K562 (cell line): ENCODE measurements around the gene ARHGEF12. TPM values are rescaled to one million over a fixed set of nuclear protein-coding genes. Genes with fewer than 3 reads are reported as not detected.

ENCODE experiments used
- ATAC-seq: fragments of 200-7000 bp; cut with Tn5 transposase; 3 replicates; pipeline ENCODE4 v1.9.1; 2020; ENCODE audit warnings: moderate library complexity
- BruUV-seq: library from RNA; stranded (reverse); fragments of 400-500 nt; replicated peaks from 2 replicates; lab custom pipeline; 2021; lab: Mats Ljungman, UMichigan
- CTCF ChIA-PET: fragments of 300-600 bp; formaldehyde crosslinking; extraction: SDS; loops from one replicate; lab custom pipeline; 2021; ENCODE audit warnings: low intra/inter-chr PET ratio; lab: Yijun Ruan, JAX
- POLR2A ChIA-PET: fragments of 300-600, 350-650 bp; sonication (Branson Sonifier 250); formaldehyde crosslinking; extraction: SDS; loops from one replicate; lab custom pipeline; 2021; ENCODE audit warnings: antibody characterized with exemption, inconsistent platforms; lab: Yijun Ruan, JAX
- DNase-seq, 4 experiments: peaks; one replicate each; pipeline versions ENCODE4 v3.0.0 to v3.0.0-alpha.2; 2011 to 2018; ENCODE audit warnings: low spot score in 3 of 4, mixed read lengths in 3 of 4; ENCODE audit errors: extremely low read depth in 1 of 4
- FAIRE-seq: peaks from 2 replicates; lab custom pipeline; 2011; peaks lifted over from hg19 to GRCh38; lab: Jason Lieb, UNC
- H2AFZ ChIP-seq: 2 replicates; pipeline ENCODE4 v1.6.0; 2011; ENCODE audit warnings: low read depth, low read length, control low read depth, inconsistent platforms
- H3K27ac ChIP-seq: fragments of 200-600 bp; 3 replicates; pipeline ENCODE4 v1.8.0; 2011; ENCODE audit warnings: low read depth, mild to moderate bottlenecking, control low read depth, inconsistent platforms, low read length, moderate library complexity, mixed read lengths; ENCODE audit errors: extremely low read depth
- H3K27me3 ChIP-seq, 2 experiments: fragments of 300-600 bp in 1 of 2; 2 replicates in 1 of 2; 3 replicates in 1 of 2; pipeline versions ENCODE4 v1.6.0 to v1.8.0; 2011; ENCODE audit warnings: inconsistent platforms in 2 of 2, low read length in 2 of 2, mild to moderate bottlenecking in 1 of 2, mixed read lengths in 1 of 2, moderate library complexity in 1 of 2; ENCODE audit not compliant: control insufficient read depth in 2 of 2, insufficient read depth in 2 of 2
- H3K36me3 ChIP-seq: fragments of 300-600 bp; 3 replicates; pipeline ENCODE4 v1.8.0; 2011; ENCODE audit warnings: mild to moderate bottlenecking, low read length, inconsistent platforms; ENCODE audit not compliant: control insufficient read depth, insufficient read depth
- H3K4me1 ChIP-seq, 2 experiments: fragments of 200-600 bp in 1 of 2; replicated peaks in 1 of 2; 2 replicates in 1 of 2; 3 replicates in 1 of 2; pipeline versions ENCODE4 v1.5.1 to v1.8.0; 2011; ENCODE audit warnings: inconsistent platforms in 2 of 2, low read length in 2 of 2, mild to moderate bottlenecking in 1 of 2, mixed read lengths in 1 of 2, moderate library complexity in 1 of 2; ENCODE audit not compliant: control insufficient read depth in 2 of 2, insufficient read depth in 2 of 2
- H3K4me2 ChIP-seq: 2 replicates; pipeline ENCODE4 v1.6.1; 2011; ENCODE audit warnings: low read length, control low read depth, inconsistent platforms, mixed read lengths; ENCODE audit not compliant: insufficient read depth
- H3K4me3 ChIP-seq: fragments of 200-600 bp; sonication (generic), shearing (Covaris generic); 2 replicates; pipeline ENCODE4 v1.5.1; 2016; ENCODE audit warnings: control low read depth, inconsistent platforms
- H3K79me2 ChIP-seq: fragments of 200-600 bp; 3 replicates; pipeline ENCODE4 v1.8.0; 2011; ENCODE audit warnings: low read length, inconsistent platforms; ENCODE audit not compliant: control insufficient read depth, insufficient read depth
- H3K9ac ChIP-seq, 2 experiments: 2 replicates each; pipeline versions ENCODE4 v1.6.0 to v1.6.1; 2011; ENCODE audit warnings: low read depth in 2 of 2, low read length in 2 of 2, control low read depth in 1 of 2, inconsistent platforms in 1 of 2, mild to moderate bottlenecking in 1 of 2, mixed read lengths in 1 of 2; ENCODE audit not compliant: insufficient read depth in 1 of 2
- H3K9me1 ChIP-seq: one replicate; pipeline ENCODE4 v1.6.0; 2011; ENCODE audit warnings: inconsistent platforms, mild to moderate bottlenecking, low read length, moderate library complexity; ENCODE audit not compliant: control insufficient read depth, insufficient read depth
- H3K9me3 ChIP-seq: replicated peaks from 2 replicates; pipeline ENCODE4 v1.5.1; 2011; ENCODE audit warnings: low read depth, low read length, inconsistent platforms; ENCODE audit not compliant: control insufficient read depth, insufficient read depth
- H4K20me1 ChIP-seq: replicated peaks from 2 replicates; pipeline ENCODE4 v1.6.1; 2011; ENCODE audit warnings: low read length, inconsistent platforms, mixed read lengths; ENCODE audit not compliant: control insufficient read depth, insufficient read depth
- CHD2 ChIP-seq: IDR thresholded peaks from 2 replicates; pipeline ENCODE4 v1.6.1; 2011; ENCODE audit warnings: low read depth, low read length
- DMBX1 ChIP-seq: fragments of 250-450 bp; sonication (Bioruptor Pico); IDR thresholded peaks from 2 replicates; pipeline ENCODE4 v1.8.0; 2022; ENCODE audit warnings: inconsistent platforms, mild to moderate bottlenecking, moderate library complexity, borderline replicate concordance
- HCFC1 ChIP-seq: IDR thresholded peaks from 2 replicates; pipeline ENCODE4 v1.6.1; 2012; ENCODE audit warnings: low read depth, low read length, improper control_type of control experiment
- MECOM ChIP-seq: fragments of 250-450 bp; sonication (Bioruptor Pico); IDR thresholded peaks from 2 replicates; pipeline ENCODE4 v1.8.0; 2022; ENCODE audit warnings: inconsistent platforms
- MYC ChIP-seq, 2 experiments: fragments of 250-450 bp in 1 of 2; sonication (Bioruptor Pico) in 1 of 2; IDR thresholded peaks; 2 replicates each; pipeline versions ENCODE4 v1.5.1 to v1.6.1; 2012 to 2021; ENCODE audit warnings: low read depth in 2 of 2, borderline replicate concordance in 1 of 2, improper control_type of control experiment in 1 of 2, low read length in 1 of 2, mild to moderate bottlenecking in 1 of 2, moderate library complexity in 1 of 2
- NCOA2 ChIP-seq, 2 experiments: fragments of 450-650 bp; IDR thresholded peaks; 2 replicates each; pipeline ENCODE4 v1.6.1; 2018; ENCODE audit warnings: mild to moderate bottlenecking in 2 of 2, moderate library complexity in 1 of 2; ENCODE audit not compliant: partially characterized antibody in 2 of 2
- POLR2A ChIP-seq: fragments of 450-650 bp; conservative IDR thresholded peaks from 2 replicates; pipeline ENCODE4 v1.6.1; 2016
- POLR3A ChIP-seq: IDR thresholded peaks from 2 replicates; pipeline ENCODE4 v1.6.1; 2011; ENCODE audit warnings: borderline replicate concordance, mild to moderate bottlenecking, moderate library complexity; ENCODE audit not compliant: insufficient read length, insufficient read depth; ENCODE audit errors: extremely low read depth
- SIN3B ChIP-seq: fragments of 450-650 bp; IDR thresholded peaks from 2 replicates; pipeline ENCODE4 v1.6.1; 2017; ENCODE audit warnings: low read depth, mild to moderate bottlenecking, moderate library complexity
- TEAD1 ChIP-seq, 2 experiments: fragments of 450-650 bp in 1 of 2; sonication (generic) in 1 of 2; formaldehyde crosslinking; IDR thresholded peaks; 2 replicates each; pipeline versions ENCODE4 v1.4.0 to v1.8.0; 2020 to 2022; ENCODE audit warnings: mild to moderate bottlenecking in 2 of 2, missing genetic modification reagents in 1 of 2
- ZC3H11A ChIP-seq: IDR thresholded peaks from 2 replicates; pipeline ENCODE4 v1.6.1; 2012; ENCODE audit warnings: low read depth, low read length, improper control_type of control experiment
- ZNF175 ChIP-seq: fragments of 200-800 bp; sonication (Bioruptor generic); IDR thresholded peaks from 2 replicates; pipeline ENCODE4 v1.6.1; 2016; ENCODE audit warnings: low read depth, mild to moderate bottlenecking, missing genetic modification characterization, missing compliant biosample characterization
- ZNF263 ChIP-seq: sonication (generic); formaldehyde crosslinking; IDR thresholded peaks from 2 replicates; pipeline ENCODE4 v1.8.0; 2022; ENCODE audit warnings: mild to moderate bottlenecking, missing genetic modification reagents, borderline replicate concordance
- ZNF766 ChIP-seq: fragments of 200-800 bp; sonication (Bioruptor generic); conservative IDR thresholded peaks from 2 replicates; pipeline ENCODE4 v1.6.1; 2016; ENCODE audit warnings: missing genetic modification characterization, missing compliant biosample characterization
- ZNF830 ChIP-seq: fragments of 250-450 bp; sonication (Bioruptor Pico); IDR thresholded peaks from 2 replicates; pipeline ENCODE4 v1.5.0; 2021; ENCODE audit warnings: mild to moderate bottlenecking
- in situ Hi-C: fragments of 300-500 bp; cut with MboI; formaldehyde crosslinking; loops from 4 replicates; pipeline ENCODE4 v1.15.0; 2018; ENCODE audit warnings: inconsistent platforms, mixed read lengths
- intact Hi-C: fragments of 100-400 bp; cut with micrococcal nuclease; formaldehyde crosslinking; loops from 2 replicates; pipeline ENCODE4 v1.14.2; 2022
- polyA plus RNA-seq, 8 experiments: library from polyadenylated mRNA; depleted of rRNA in 4 of 8; stranded (reverse) in 5 of 8; unstranded in 3 of 8; fragments of >200 nt; fragmentation: Nextera tagmentation in 2 of 8; fragmentation: Illumina TruSeq in 1 of 8; extraction: Ambion mirVana in 2 of 8; extraction: Trizol in 1 of 8; gene quantifications; 2 replicates each; pipeline versions ENCODE4 v1.2.1 to v1.2.3, GENCODE V29; 2011 to 2014; ENCODE audit warnings: inconsistent platforms in 1 of 8, missing spikeins in 1 of 8
- total RNA-seq, 7 experiments: library from RNA; depleted of rRNA in 6 of 7; stranded (reverse); fragments of >200 nt in 6 of 7; fragmentation: Illumina TruSeq in 2 of 7; extraction: Trizol in 2 of 7; gene quantifications; 2 replicates each; pipeline versions ENCODE4 v1.2.1 to v1.2.3, GENCODE V29; 2011 to 2021; ENCODE audit warnings: low replicate concordance in 1 of 7
- TF ChIP-seq, protein P1 (sequence below): fragments of 450-650 bp; IDR thresholded peaks from 2 replicates; pipeline ENCODE4 v1.6.1; 2014; ENCODE audit warnings: low read depth, mild to moderate bottlenecking, moderate library complexity, borderline replicate concordance
- TF ChIP-seq, protein P2 (sequence below): fragments of 450-650 bp; IDR thresholded peaks from 2 replicates; pipeline ENCODE4 v1.6.1; 2018; ENCODE audit not compliant: partially characterized antibody

ARHGEF12 gene
- total and polyA plus RNA-seq, 9 of the 15 experiments (the other 6 are each of a cell fraction or from before 2014, with no cell fraction given) = 3.5 to 51.7 (median 29.5) TPM

DNA sequence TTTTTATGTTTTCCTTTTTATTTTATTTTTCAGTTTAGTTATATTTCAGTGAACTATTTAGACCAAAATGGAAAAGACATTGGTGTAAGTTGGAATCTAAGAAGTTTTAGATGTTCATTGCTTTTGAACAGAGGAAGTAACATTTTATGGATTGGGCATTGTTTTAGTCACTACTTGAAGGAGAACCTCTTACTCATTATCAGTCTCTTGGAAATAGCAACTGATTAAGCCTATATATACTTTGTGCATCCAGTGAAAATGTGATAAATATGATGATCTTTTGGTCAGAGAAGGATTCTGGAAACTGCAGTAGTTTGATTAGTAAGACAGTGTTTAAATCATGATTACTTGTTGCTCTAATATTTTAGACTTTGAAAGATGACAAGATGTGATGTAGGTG is 14.4 kb downstream of the ARHGEF12 start:
- no peaks in the 10 kb centered on the region; the same call in 2 of the 3 replicates for H3K36me3 ChIP-seq
- H3K27me3 ChIP-seq = no peaks in the 10 kb centered on the region
- no peak overlapping the region for H3K4me2 ChIP-seq
- CTCF ChIA-PET = no interaction called here
- peaks cover 94% of the 10 kb centered on the region for H3K79me2 ChIP-seq
- ATAC-seq = no peak
- H3K9me3 ChIP-seq = 0 out of 2 replicates have a peak, but pooled peaks cover 2% of the 10 kb centered on the region
- no peak overlapping the region for H3K27ac ChIP-seq
- POLR2A ChIA-PET = no interaction called here
- DNase-seq = no peak
- intact Hi-C loops = no loop called here
- peaks cover 5 to 9% of the 10 kb centered on the region in 2 experiments; a peak in 3 of 5 replicates for H3K4me1 ChIP-seq
- in situ Hi-C loops = no loop called here
- H3K9me1 ChIP-seq = no peaks in the 10 kb centered on the region
- H2AFZ ChIP-seq = no peak overlapping the region
- H4K20me1 ChIP-seq = peaks cover 29% of the 10 kb centered on the region
- no peak overlapping the region for H3K4me3 ChIP-seq
- no peak for FAIRE-seq
- TF ChIP-seq POLR2A = no peak
- TF ChIP-seq MYC (IDR thresholded peaks at IDR 0.05; ENCODE audit: low read depth, low read length) = no peak
- no peak for TF ChIP-seq MYC (CRISPR knock-in tag; IDR thresholded peaks at IDR 0.05; ENCODE audit: borderline replicate concordance, low read depth)
- TF ChIP-seq CHD2 = no peak
- TF ChIP-seq NCOA2 (IDR thresholded peaks at IDR 0.05; ENCODE audit: partially characterized antibody in 2 of 2) = no peak
- TF ChIP-seq POLR3A = no peak
- no peak for TF ChIP-seq ZNF830 (CRISPR knock-in tag)
- TF ChIP-seq, protein P1, sequence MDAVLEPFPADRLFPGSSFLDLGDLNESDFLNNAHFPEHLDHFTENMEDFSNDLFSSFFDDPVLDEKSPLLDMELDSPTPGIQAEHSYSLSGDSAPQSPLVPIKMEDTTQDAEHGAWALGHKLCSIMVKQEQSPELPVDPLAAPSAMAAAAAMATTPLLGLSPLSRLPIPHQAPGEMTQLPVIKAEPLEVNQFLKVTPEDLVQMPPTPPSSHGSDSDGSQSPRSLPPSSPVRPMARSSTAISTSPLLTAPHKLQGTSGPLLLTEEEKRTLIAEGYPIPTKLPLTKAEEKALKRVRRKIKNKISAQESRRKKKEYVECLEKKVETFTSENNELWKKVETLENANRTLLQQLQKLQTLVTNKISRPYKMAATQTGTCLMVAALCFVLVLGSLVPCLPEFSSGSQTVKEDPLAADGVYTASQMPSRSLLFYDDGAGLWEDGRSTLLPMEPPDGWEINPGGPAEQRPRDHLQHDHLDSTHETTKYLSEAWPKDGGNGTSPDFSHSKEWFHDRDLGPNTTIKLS = no peak
- TF ChIP-seq ZNF175 (CRISPR knock-in tag) = no peak
- no peak for TF ChIP-seq HCFC1
- no peak for TF ChIP-seq TEAD1 (CRISPR knock-in tag; IDR thresholded peaks at IDR 0.05)
- TF ChIP-seq ZNF263 = no peak
- TF ChIP-seq ZNF766 (CRISPR knock-in tag) = no peak
- TF ChIP-seq MECOM (CRISPR knock-in tag) = no peak
- TF ChIP-seq, protein P2, sequence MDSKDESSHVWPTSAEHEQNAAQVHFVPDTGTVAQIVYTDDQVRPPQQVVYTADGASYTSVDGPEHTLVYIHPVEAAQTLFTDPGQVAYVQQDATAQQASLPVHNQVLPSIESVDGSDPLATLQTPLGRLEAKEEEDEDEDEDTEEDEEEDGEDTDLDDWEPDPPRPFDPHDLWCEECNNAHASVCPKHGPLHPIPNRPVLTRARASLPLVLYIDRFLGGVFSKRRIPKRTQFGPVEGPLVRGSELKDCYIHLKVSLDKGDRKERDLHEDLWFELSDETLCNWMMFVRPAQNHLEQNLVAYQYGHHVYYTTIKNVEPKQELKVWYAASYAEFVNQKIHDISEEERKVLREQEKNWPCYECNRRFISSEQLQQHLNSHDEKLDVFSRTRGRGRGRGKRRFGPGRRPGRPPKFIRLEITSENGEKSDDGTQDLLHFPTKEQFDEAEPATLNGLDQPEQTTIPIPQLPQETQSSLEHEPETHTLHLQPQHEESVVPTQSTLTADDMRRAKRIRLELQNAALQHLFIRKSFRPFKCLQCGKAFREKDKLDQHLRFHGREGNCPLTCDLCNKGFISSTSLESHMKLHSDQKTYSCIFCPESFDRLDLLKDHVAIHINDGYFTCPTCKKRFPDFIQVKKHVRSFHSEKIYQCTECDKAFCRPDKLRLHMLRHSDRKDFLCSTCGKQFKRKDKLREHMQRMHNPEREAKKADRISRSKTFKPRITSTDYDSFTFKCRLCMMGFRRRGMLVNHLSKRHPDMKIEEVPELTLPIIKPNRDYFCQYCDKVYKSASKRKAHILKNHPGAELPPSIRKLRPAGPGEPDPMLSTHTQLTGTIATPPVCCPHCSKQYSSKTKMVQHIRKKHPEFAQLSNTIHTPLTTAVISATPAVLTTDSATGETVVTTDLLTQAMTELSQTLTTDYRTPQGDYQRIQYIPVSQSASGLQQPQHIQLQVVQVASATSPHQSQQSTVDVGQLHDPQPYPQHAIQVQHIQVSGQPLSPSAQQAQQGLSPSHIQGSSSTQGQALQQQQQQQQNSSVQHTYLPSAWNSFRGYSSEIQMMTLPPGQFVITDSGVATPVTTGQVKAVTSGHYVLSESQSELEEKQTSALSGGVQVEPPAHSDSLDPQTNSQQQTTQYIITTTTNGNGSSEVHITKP = no peak
- no peak for TF ChIP-seq ZC3H11A
- TF ChIP-seq DMBX1 (CRISPR knock-in tag) = no peak
- TF ChIP-seq SIN3B = no peak
- H3K9ac ChIP-seq = no peak overlapping the region
- BruUV-seq = no TSS peak
